Measurements from ENCODE around the gene SLC51B.
"Not testable (repeated sequence)": the region's sequence is repeated elsewhere in the genome, so short reads cannot be mapped to it uniquely, and the experiment has no call there.

The SLC51B gene

GRCh38 chr15:65085990-65086679 is 40.9 kb downstream of the SLC51B start:
- DNase-seq, result peak; percentile 64

DNA sequence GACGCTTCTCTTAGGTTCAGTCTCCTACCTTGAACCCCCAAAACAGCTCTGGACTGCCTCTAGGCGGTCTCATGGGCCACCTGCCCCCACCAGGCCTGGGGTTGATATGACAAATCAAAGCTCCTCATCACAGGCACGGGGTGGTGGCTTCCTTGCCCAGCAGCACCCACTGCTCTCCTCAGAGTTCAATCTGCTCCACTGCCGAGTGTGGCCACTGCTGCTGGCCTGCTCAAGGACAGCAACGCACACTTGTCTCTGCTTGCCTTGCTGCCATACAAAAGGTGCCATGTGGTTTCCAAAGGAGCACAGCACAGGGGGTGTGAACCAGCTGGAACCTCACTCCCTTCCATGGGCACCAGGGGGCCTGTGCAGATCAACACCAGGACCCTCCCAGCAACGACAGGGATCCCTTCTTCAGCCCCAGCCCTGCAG is 41.5 kb downstream of the SLC51B start:
- peak; percentile 15 for DNase-seq

- peak; percentile 7 for DNase-seq
Measured at GRCh38 chr15:65087411-65087810, 42.2 kb downstream of the SLC51B start.

GRCh38 chr15:65087873-65088642 is 42.9 kb downstream of the SLC51B start:
- DNase-seq, result no peak

DNA sequence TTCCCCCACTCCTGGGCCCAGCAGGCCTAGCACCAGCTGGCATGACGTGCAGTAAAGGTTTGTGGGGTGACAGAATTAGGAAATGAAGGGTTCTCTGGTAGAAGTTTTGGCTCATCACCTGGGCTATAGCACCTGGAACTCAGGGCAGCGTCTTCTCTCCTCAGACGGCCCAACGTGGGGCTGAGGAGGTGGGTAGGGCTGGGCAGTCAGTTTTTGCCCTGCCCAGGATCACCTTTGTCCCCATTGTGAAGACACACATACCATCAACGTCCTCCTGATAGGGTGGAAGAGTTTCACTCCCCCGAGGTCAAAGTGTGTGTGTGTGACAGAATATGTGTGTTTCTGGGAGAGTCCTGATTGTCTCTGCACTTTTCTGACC is 43.4 kb downstream of the SLC51B start:
- DNase-seq, result no peak

DNA sequence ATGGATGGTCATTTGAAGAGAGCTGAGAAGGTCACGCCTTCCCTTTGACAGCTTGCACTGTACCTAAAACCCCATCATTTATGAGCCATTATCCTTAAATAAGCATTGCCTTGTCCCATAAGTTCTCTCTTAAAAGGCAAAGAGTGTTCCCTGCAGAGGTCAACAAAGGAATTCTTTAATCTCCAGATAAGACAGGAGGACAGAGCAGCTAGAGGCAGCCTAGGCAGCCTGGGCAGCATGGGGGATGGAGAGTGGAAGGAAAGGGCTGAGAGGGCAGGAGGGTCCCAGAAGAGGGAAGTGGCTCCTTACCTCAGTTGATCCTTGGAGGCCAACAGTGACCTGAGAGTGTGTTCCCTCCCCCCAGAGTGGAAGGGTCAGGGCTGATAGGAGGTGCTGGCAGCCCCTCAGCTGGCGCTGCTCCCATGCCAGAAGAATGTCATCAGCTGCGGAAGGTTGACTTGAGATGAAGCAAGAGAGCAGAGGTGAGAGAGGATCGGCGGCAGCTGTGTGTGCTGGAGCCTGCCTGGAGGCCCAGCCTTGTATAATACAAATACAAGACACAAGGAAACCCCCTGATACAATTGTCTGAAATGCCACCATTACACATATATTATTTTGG is 44.1 kb downstream of the SLC51B start:
- DNase-seq, result no peak

DNA sequence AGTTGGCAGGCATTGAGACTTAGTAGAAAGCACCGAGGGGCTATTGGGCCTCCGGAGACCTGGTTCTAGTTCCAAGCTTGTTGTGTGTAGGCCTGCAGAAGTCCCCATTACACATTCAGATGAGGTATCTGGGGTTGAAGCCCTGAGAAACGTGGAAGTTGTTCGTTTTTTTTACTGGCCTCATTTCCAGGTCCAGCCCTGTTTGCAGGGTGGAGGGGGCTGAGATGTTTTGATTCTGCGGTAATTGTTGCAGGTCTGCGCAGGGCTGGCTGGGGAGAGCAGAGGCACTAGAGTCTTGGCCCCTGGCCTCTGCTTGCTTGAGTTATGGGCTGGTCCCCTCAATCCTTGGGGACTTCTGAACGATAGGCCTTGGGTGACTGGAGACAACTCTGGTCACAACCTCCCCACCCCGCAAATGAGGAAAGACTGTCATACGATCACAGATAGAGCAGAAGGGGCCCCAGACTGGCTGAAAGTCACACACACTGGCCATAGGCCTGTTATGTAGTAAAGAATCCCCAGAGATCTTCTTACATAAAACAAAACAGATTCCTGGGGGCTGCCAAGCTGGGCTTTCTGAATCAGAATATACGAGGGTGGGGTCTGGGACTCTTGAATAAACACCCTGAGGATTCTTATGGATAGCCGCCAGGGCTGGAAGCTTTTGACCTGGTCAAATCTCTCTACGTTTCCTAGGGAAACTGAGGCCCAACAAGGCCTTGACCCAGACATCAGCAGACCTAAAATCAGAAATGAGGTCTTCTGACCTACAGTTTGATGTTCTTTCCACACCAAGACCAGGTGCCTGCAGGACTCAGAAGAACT is 47.0 kb downstream of the SLC51B start:
- DNase-seq, result no peak

DNA sequence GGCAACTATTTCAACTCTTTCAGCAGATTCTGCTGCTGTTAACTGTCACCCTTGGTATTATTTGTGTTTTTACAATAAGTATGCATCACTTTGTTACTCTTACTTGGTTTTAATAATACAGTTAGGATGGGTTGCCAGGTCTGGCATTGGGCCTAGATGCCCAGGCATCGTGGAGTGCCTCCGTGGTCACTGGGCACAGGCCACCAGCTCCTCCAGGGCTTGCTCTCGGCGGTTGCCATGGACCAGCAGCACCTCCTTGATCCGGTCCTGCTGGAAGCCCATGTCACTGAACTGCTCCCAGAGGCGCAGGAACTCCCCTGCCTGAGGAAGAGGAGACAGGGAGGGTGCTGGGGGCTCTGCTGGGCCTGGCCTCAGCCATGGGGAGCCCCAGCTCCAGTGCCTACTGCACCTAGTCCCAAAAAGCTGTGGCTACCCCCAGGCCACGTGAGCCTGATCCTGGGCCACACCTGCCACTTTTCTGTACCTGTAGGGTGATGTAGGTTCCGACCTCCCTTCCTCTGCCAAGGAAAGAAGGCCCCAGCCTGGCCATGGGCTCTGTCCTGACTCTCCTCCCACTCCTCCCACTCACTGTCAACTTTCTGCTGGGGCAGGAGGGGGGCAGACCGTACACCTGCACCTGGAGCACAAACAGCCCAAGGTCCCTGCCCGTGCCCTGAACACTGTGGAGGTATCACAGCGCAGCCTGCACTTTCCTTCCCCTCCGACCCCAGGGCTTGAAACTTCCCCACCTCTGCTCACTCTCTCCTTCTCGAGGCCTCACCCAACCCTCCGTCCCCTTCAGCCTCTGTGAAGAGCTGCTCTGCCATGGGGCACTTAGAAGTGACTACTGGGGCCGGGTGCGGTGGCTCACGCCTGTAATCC is 48.0 kb downstream of the SLC51B start:
- no peak for DNase-seq

GRCh38 chr15:65093793-65094170 is 48.6 kb downstream of the SLC51B start:
- not testable (repeated sequence) for DNase-seq

DNA sequence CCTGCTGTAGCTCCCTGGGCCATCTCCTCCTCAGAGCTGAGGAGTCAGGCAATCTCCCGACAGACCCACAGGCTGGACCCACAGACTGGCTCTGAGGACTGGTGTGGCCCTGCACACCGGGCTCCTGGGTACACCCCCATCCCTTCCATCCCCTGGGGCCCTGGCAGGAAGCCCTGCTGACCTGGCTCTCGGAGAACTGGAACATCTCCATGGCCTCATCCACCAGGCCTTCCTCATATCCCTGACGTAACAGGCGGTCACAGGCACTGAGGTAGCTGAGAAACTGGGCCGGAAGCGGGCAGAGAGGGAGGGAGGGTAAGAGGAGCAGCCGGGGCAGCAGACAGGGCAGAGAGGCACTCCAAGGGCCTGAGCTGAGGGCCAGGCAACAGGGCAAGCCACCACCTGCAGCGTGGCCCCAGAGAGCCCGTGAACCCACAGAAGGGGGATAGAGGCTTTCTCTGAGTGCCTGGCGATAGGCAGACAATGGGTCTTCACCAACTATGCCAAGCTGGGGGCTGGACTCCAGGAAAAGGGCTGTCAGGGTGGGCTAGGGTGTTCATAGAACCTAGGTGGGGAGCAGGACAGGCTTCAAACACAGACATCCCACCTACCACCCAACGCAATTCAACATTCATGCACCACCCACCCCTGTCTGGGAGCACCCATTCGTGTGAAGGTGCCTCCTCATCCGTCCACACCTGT is 49.3 kb downstream of the SLC51B start:
- DNase-seq, result no peak

DNA sequence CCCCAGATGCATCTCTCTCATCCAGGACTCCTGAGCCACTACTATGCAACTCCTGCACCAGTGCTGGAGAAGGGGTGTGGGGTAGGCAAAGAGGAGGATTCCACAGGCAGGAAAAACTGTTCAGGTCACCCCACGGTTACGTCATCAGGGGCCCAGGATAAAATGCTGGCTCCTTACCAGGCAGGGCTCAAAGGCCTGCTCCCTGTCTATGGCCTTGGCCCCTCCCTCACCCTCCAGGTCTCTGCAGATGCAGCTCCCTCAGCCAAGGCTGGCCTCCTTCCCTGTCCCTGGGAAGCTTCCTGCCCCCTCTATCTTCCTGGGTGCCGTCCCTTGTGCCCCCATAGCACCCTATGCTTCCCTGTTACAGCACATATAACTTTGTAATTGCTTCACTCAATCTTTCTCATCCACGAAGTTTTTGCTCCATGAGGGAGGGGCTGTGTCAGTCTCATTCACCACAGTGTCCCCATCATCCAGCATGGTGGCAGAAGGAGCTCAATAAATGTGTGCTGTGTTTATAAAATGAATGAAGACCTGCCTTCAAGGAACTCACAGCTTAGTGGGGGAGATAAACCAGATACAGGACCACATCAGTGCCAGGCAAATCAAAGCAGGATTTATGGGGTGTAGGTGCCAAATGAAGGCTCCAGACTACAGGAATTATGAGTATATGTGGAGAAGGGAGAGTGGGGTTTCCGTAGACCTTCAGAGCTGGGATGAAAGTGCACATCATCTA is 50.0 kb downstream of the SLC51B start:
- no peak for DNase-seq

- DNase-seq, result no peak
Measured at GRCh38 chr15:65095747-65096104, 50.5 kb downstream of the SLC51B start.

DNA sequence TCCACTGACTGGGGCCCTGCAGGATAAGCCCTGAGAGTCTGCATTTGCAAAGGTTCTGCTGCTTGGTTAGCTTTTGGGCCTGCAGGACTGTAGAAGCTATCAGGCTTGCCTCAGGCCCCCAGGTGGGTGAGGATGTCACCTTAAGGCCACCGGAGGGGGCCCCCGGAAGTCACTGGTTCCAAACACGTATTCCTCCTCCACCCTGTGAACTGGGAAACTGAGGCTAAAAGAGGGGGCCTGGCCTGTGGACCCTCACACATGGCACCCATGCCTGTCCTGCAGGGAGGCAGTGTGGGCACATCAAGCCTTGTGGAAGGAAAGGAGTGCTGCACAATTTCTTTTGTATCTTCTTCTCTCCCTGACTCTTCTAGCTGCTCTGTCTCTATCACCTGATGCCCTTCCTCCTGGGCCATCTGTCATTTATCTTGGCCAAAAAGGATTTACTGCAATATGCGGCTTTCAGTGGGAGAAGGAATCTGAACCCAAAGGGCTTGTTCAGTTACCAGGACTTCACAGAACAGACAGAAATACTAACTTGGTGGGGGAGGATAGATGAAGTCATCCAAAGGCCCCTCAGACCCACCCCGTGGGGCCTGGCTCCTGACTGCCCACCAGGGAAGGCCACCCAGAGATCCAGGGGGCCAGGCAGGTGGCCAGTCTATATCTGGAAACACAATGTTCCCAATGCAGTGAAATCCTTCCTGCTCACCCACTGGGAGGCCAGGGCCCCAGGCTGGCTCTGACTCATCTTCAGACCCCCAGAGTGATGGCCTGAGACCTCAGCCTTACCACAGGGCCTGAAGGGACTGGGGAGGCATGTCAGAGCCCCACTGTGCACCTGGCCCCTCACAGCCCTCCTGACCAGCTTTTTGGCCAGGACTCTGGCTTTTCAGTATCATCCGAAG is 51.5 kb downstream of the SLC51B start:
- no peak for DNase-seq

GRCh38 chr15:65097651-65098263 is 52.6 kb downstream of the SLC51B start:
- no peak for DNase-seq

DNA sequence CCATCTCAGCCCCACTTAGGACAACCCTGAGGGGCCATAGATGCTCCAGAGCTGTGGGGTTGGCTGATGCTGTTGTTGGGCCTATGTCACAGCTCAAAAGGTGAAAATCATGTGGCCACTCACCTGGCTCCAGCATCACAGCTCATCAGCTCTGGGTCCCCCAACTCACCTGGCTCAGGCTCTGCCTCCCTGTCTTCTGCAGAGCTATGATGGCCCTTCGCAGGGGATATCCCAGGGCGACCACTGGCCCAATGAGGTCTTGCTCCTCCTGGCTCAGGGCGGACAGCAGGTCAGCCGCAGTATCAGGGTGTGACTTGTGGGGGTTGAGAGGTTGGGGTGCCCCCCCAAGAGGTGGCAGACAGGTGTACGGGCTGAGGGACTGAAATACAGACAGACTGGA is 54.1 kb downstream of the SLC51B start:
- DNase-seq, result no peak

DNA sequence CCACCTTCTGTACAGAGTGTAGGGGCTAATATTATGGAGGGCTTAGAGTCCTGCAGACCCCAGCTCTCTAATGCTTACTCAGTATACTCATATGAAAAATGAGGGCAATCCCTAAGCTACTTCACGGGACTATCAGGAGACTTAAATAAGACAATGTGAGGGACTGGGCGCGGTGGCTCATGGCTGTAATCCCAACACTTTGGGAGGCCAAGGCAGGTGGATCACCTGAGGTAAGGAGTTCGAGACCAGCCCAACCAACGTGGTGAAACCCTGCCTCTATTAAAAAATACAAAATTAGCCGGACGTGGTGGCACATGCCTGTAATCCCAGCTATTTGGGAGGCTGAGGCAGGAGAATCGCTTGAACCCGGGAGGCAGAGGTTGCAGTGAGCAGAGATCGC is 54.6 kb downstream of the SLC51B start:
- not testable (repeated sequence) for DNase-seq

DNA sequence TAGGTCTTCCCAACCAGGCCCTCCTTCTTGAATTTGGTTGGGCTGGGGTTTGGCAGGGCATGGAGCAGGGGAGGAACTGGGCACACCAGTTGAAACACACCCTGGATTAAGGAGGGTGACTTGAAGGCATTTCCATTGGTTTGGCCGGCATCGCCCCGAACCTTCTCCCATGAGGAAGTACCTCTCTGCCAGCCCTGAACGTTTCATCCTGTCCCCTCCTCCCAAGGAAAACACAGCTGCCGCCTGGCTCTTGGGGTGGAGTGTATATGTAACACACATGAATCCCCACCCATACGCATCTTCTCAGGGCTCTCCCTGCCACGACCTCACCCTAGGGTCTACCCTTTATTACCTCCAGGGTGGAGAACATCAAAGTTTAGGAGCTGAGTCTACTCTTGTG is 55.3 kb downstream of the SLC51B start:
- no peak for DNase-seq

GRCh38 chr15:65101411-65101890 is 56.3 kb downstream of the SLC51B start:
- DNase-seq, result peak; percentile 59
